Liver (tissue), 9 donors: ENCODE measurements around the gene SOWAHC. TPM values are rescaled to one million over a fixed set of nuclear protein-coding genes. Genes with fewer than 3 reads are reported as not detected.

Source experiments
- DNase-seq: peaks from one replicate; pipeline ENCODE4 v3.0.0-alpha.2; 2017; ENCODE audit warnings: low spot score
- H3K27ac ChIP-seq, 2 donors: one replicate each; pipeline ENCODE4 v1.7.0; 2013; ENCODE audit warnings: inconsistent platforms in 2 of 2, low read length in 2 of 2, control low read depth in 1 of 2, low read depth in 1 of 2, mild to moderate bottlenecking in 1 of 2
- H3K27me3 ChIP-seq, 4 donors: one replicate each; pipeline versions ENCODE4 v1.6.1 to v1.7.0; 2013; ENCODE audit warnings: low read length in 3 of 4, inconsistent platforms in 1 of 4, mild to moderate bottlenecking in 1 of 4, moderate library complexity in 1 of 4; ENCODE audit not compliant: control insufficient read depth in 4 of 4, insufficient read depth in 4 of 4
- H3K36me3 ChIP-seq, 4 donors: one replicate each; pipeline versions ENCODE4 v1.6.1 to v1.7.0; 2013; ENCODE audit warnings: low read length in 3 of 4, mild to moderate bottlenecking in 3 of 4, low read depth in 1 of 4, moderate library complexity in 1 of 4; ENCODE audit not compliant: control insufficient read depth in 4 of 4, insufficient read depth in 3 of 4
- H3K4me1 ChIP-seq, 4 donors: one replicate each; pipeline versions ENCODE4 v1.6.1 to v1.7.0; 2013; ENCODE audit warnings: low read length in 3 of 4, mild to moderate bottlenecking in 3 of 4, moderate library complexity in 1 of 4; ENCODE audit not compliant: control insufficient read depth in 4 of 4, insufficient read depth in 4 of 4
- H3K4me3 ChIP-seq, 3 donors: one replicate each; pipeline versions ENCODE4 v1.6.1 to v1.7.0; 2013; ENCODE audit warnings: low read length in 3 of 3, control low read depth in 1 of 3, low read depth in 1 of 3, mild to moderate bottlenecking in 1 of 3
- H3K9ac ChIP-seq, 2 donors: one replicate each; pipeline ENCODE4 v1.7.0; 2013; ENCODE audit warnings: low read length in 2 of 2, mild to moderate bottlenecking in 2 of 2, moderate library complexity in 2 of 2, control low read depth in 1 of 2, low read depth in 1 of 2
- H3K9me3 ChIP-seq, 4 donors: one replicate each; pipeline versions ENCODE4 v1.6.1 to v1.7.0; 2013; ENCODE audit warnings: low read length in 3 of 4; ENCODE audit not compliant: control insufficient read depth in 4 of 4
- ATF3 ChIP-seq: IDR thresholded peaks from 2 replicates; pipeline ENCODE4 v1.6.1; 2016; ENCODE audit warnings: antibody characterized with exemption
- CTCF ChIP-seq: fragments of 150-350 bp; IDR thresholded peaks from 2 replicates; pipeline ENCODE4 v1.5.1; 2017; ENCODE audit warnings: improper control_type of control experiment, low read depth, low read length; ENCODE audit not compliant: missing input control
- EGR1 ChIP-seq, 2 donors: IDR thresholded peaks; 2 replicates each; pipeline ENCODE4 v1.6.1; 2016 to 2018; ENCODE audit warnings: antibody characterized with exemption in 2 of 2, low read depth in 2 of 2
- FOXA1 ChIP-seq: IDR thresholded peaks from 2 replicates; pipeline ENCODE4 v1.6.1; 2016; ENCODE audit warnings: antibody characterized with exemption
- FOXA2 ChIP-seq: IDR thresholded peaks from 2 replicates; pipeline ENCODE4 v1.6.1; 2016; ENCODE audit warnings: antibody characterized with exemption
- GABPA ChIP-seq, 2 donors: IDR thresholded peaks in 1 of 2; conservative IDR thresholded peaks in 1 of 2; 2 replicates each; pipeline ENCODE4 v1.6.1; 2016; ENCODE audit warnings: antibody characterized with exemption in 2 of 2, mild to moderate bottlenecking in 1 of 2, moderate library complexity in 1 of 2
- HNF4A ChIP-seq, 2 donors: conservative IDR thresholded peaks; 2 replicates each; pipeline ENCODE4 v1.6.1; 2016; ENCODE audit warnings: antibody characterized with exemption in 2 of 2, mild to moderate bottlenecking in 2 of 2
- HNF4G ChIP-seq: IDR thresholded peaks from 2 replicates; pipeline ENCODE4 v1.6.1; 2016; ENCODE audit warnings: antibody characterized with exemption
- JUND ChIP-seq, 2 donors: IDR thresholded peaks; 2 replicates each; pipeline ENCODE4 v1.6.1; 2016; ENCODE audit warnings: antibody characterized with exemption in 2 of 2
- MAX ChIP-seq: IDR thresholded peaks from 2 replicates; pipeline ENCODE4 v1.6.1; 2016; ENCODE audit warnings: antibody characterized with exemption
- NR2F2 ChIP-seq: IDR thresholded peaks from 2 replicates; pipeline ENCODE4 v1.6.1; 2016; ENCODE audit warnings: antibody characterized with exemption
- RAD21 ChIP-seq, 2 donors: IDR thresholded peaks; 2 replicates each; pipeline ENCODE4 v1.6.1; 2016; ENCODE audit warnings: antibody characterized with exemption in 2 of 2, mild to moderate bottlenecking in 2 of 2
- REST ChIP-seq: IDR thresholded peaks from 2 replicates; pipeline ENCODE4 v1.6.1; 2016; ENCODE audit warnings: antibody characterized with exemption, mild to moderate bottlenecking
- RXRA ChIP-seq, 2 donors: IDR thresholded peaks; 2 replicates each; pipeline ENCODE4 v1.6.1; 2017 to 2018; ENCODE audit warnings: antibody characterized with exemption in 2 of 2, mild to moderate bottlenecking in 1 of 2
- SP1 ChIP-seq: IDR thresholded peaks from 2 replicates; pipeline ENCODE4 v1.6.1; 2018; ENCODE audit warnings: antibody characterized with exemption, mild to moderate bottlenecking
- TAF1 ChIP-seq: conservative IDR thresholded peaks from 2 replicates; pipeline ENCODE4 v1.6.1; 2016; ENCODE audit warnings: antibody characterized with exemption, mild to moderate bottlenecking
- YY1 ChIP-seq: IDR thresholded peaks from 2 replicates; pipeline ENCODE4 v1.6.1; 2016; ENCODE audit warnings: antibody characterized with exemption, mild to moderate bottlenecking
- ZBTB33 ChIP-seq: IDR thresholded peaks from 2 replicates; pipeline ENCODE4 v1.6.1; 2016; ENCODE audit warnings: antibody characterized with exemption
- WGBS: extraction: QIAGEN DNeasy Blood & Tissue Kit; methylation state at CpG from one replicate; pipeline ENCODE4 v1.1.7; 2013; 5-methylcytosine and 5-hydroxymethylcytosine counted together
- polyA plus RNA-seq, 2 donors: library from polyadenylated mRNA; stranded (reverse) in 1 of 2; unstranded in 1 of 2; fragments of 200-250 nt in 1 of 2; fragments of >200 nt in 1 of 2; fragmentation: Nextera tagmentation in 1 of 2; extraction: Ambion mirVana in 1 of 2; gene quantifications; one replicate each; pipeline versions ENCODE4 v1.2.1 to v1.2.3, GENCODE V29; 2013 to 2015
- total RNA-seq, 2 donors: library from RNA; depleted of rRNA; stranded (reverse); fragments of >200 nt; gene quantifications; one replicate each; pipeline ENCODE4 v1.2.3, GENCODE V29; 2014
- donor health status: healthy.
- donor health status: healthy.
- donor health status: healthy.
- donor health status: healthy.
- donor health status: healthy.

The SOWAHC gene
- total and polyA plus RNA-seq, 4 donors = 7.0 to 16.9 (median 9.2) TPM

- TF ChIP-seq HNF4A (conservative IDR thresholded peaks at IDR 0.05) = no peak
- no peak for TF ChIP-seq MAX
- TF ChIP-seq ATF3 = no peak
- TF ChIP-seq FOXA2 = no peak
- no peak for TF ChIP-seq FOXA1
- no peak for TF ChIP-seq RAD21 (IDR thresholded peaks at IDR 0.05)
- no peaks in the 10 kb centered on the region for H3K9me3 ChIP-seq
- WGBS = 96% methylated on average over 3 of the region's 3 CpGs
Observed at GRCh38 chr2:109602617-109603188, 11.5 kb upstream of the SOWAHC start.

GRCh38 chr2:109604597-109604996 lies 9.6 kb upstream of the SOWAHC start:
- DNase-seq = no peak
- H3K4me1 ChIP-seq = peaks cover 0 to 8% (median 3%) of the 10 kb centered on the region in 4 donors
- TF ChIP-seq FOXA2 (no peak), ATF3 (no peak), JUND (IDR thresholded peaks at IDR 0.05) (no peak), RAD21 (IDR thresholded peaks at IDR 0.05) (no peak), MAX (no peak), SP1 (no peak), TAF1 (no peak), FOXA1 (no peak), HNF4G (no peak), NR2F2 (no peak), REST (no peak), HNF4A (conservative IDR thresholded peaks at IDR 0.05) (no peak), CTCF (no peak), RXRA (IDR thresholded peaks at IDR 0.05) (no peak), GABPA (IDR thresholded peaks at IDR 0.05 in 1 of 2, conservative IDR thresholded peaks at IDR 0.05 in 1 of 2) (no peak), YY1 (no peak), ZBTB33 (no peak), EGR1 (IDR thresholded peaks at IDR 0.05; ENCODE audit: low read depth in 2 of 2) (no peak)

More at GRCh38 chr2:109602617-109603188, 11.5 kb upstream of the SOWAHC start:
- Histone ChIP-seq H3K4me3 (no peak overlapping the region), H3K9ac (no peak overlapping the region), H3K27me3 (no peaks in the 10 kb centered on the region), H3K4me1 (peaks cover 0 to 4% (median 1%) of the 10 kb centered on the region in 4 donors), H3K36me3 (no peaks in the 10 kb centered on the region), H3K27ac (no peak overlapping the region)
- DNase-seq = no peak

More at GRCh38 chr2:109604597-109604996, 9.6 kb upstream of the SOWAHC start:
- Histone ChIP-seq H3K9me3 (no peaks in the 10 kb centered on the region), H3K36me3 (no peaks in the 10 kb centered on the region), H3K4me3 (no peak overlapping the region), H3K9ac (no peak overlapping the region), H3K27me3 (no peaks in the 10 kb centered on the region), H3K27ac (no peak overlapping the region)
- 72% methylated on average over 5 of the region's 5 CpGs for WGBS
